Heart right ventricle (tissue), 16 donors: ENCODE results near the gene PNRC1. TPM values are rescaled to one million over a fixed set of nuclear protein-coding genes. Genes with fewer than 3 reads are reported as not detected.

ENCODE experiments used
- ATAC-seq, 8 donors: fragments of 200-7000 bp; cut with Tn5 transposase; one replicate each; pipeline ENCODE4 v1.9.1; 2020; ENCODE audit warnings: mild to moderate bottlenecking in 8 of 8, moderate library complexity in 8 of 8, moderate number of reproducible peaks in 1 of 8
- DNase-seq, 2 donors: peaks; one replicate each; pipeline ENCODE4 v3.0.0-alpha.2; 2020
- H3K27ac ChIP-seq, 10 donors: fragments of 200-600 bp; sonication (generic) in 2 of 10; one replicate each; pipeline versions ENCODE4 v1.5.0 to v1.8.0; 2020 to 2022; ENCODE audit warnings: mild to moderate bottlenecking in 3 of 10
- H3K27me3 ChIP-seq, 7 donors: fragments of 200-600 bp; one replicate each; pipeline ENCODE4 v1.8.0; 2021 to 2022; ENCODE audit warnings: mild to moderate bottlenecking in 2 of 7
- H3K36me3 ChIP-seq, 9 donors: fragments of 200-600 bp; sonication (generic) in 1 of 9; one replicate each; pipeline versions ENCODE4 v1.5.0 to v1.8.0; 2020 to 2022; ENCODE audit warnings: mild to moderate bottlenecking in 2 of 9
- H3K4me1 ChIP-seq, 9 donors: fragments of 200-600 bp; sonication (generic) in 1 of 9; one replicate each; pipeline versions ENCODE4 v1.5.0 to v1.8.0; 2020 to 2022; ENCODE audit warnings: mild to moderate bottlenecking in 4 of 9
- H3K4me3 ChIP-seq, 10 donors: fragments of 200-600 bp; sonication (generic) in 2 of 10; one replicate each; pipeline versions ENCODE4 v1.5.0 to v1.8.0; 2020 to 2022; ENCODE audit warnings: mild to moderate bottlenecking in 7 of 10, moderate library complexity in 2 of 10
- H3K9me3 ChIP-seq, 11 donors: fragments of 200-600 bp in 10 of 11; sonication (generic) in 2 of 11; one replicate each; pipeline versions ENCODE4 v1.5.0 to v1.8.0; 2013 to 2022; ENCODE audit warnings: mild to moderate bottlenecking in 2 of 11, control low read depth in 1 of 11, moderate library complexity in 1 of 11
- CTCF ChIP-seq, 9 donors: fragments of 200-600 bp; sonication (generic) in 2 of 9; IDR thresholded peaks; one replicate each; pipeline versions ENCODE4 v1.5.0 to v1.8.0; 2021 to 2022; ENCODE audit warnings: antibody characterized with exemption in 9 of 9, mild to moderate bottlenecking in 5 of 9, moderate library complexity in 1 of 9
- WGBS, 2 donors: extraction: QIAGEN DNeasy Blood & Tissue Kit; methylation state at CpG; one replicate each; pipeline ENCODE4 v1.1.7; 2013; ENCODE audit warnings: inconsistent platforms in 1 of 2; 5-methylcytosine and 5-hydroxymethylcytosine counted together
- intact Hi-C, 10 donors: fragments of 100-400 bp; cut with DNase I; formaldehyde crosslinking; loops; one replicate each; pipeline versions ENCODE4 v1.11.1 to v1.14.2; 2022
- polyA plus RNA-seq, 2 donors: library from polyadenylated mRNA; stranded (reverse); fragments of 200-250 nt; gene quantifications; one replicate each; pipeline ENCODE4 v1.2.3, GENCODE V29; 2013
- total RNA-seq, 10 donors: library from RNA; stranded (reverse); fragmentation: NEBNext Ultra II Directional in 3 of 10; extraction: Animal tissue kit (Norgen Biotek cat#: 25700) in 3 of 10; gene quantifications; one replicate each; pipeline versions ENCODE4 v1.2.1 to v1.2.4, GENCODE V29; 2021 to 2023
- donor health status: Arrhythmogenic right ventricular cardiomyopathy.
- donor health status: ischemic (EF 13 %, LVEDD 7.1; RV severe dilation, severe dysfunction).
- donor health status: healthy with polysubstance abuse.
- donor health status: DM: no; HTN: yes; CAD: no.
- donor health status: DM: no; HTN: no; CAD: no.
- donor health status: ischemic (EF 25% LVEDD 6.9; RV normal size, moderate dysfunction).
- donor health status: ischemic (EF 25% LVEDD 5.7; RV mildly dilated, moderate dysfunction).
- donor health status: healthy.
- donor health status: DM: yes; HTN: yes; CAD: no.
- donor health status: Ischemic cardiomyopathy.
- donor health status: ischemic (EF 35%, LVEDD 5.7; RV mildly dilated, moderate dysfunction).
- donor health status: nonischemic (EF 11% LVEDD 7.7; RV severe dilation, severe dysfunction).
- donor health status: DM: yes; HTN: yes; CAD: no.
- donor health status: PGD.
- donor health status: ischemic (EF 29% LVEDD 5.4; RV normal size, mild dysfunction).
- donor health status: nonischemic (EF 23%, LVEDD 6.1; RV moderate dilation, normal function).

PNRC1 gene
- total and polyA plus RNA-seq, 12 donors, result 45.5 to 270 (median 207) TPM

GRCh38 chr6:89042664-89043063 lies 37.9 kb upstream of the PNRC1 start:
- Histone ChIP-seq H3K9me3 (peaks cover 0 to 12% (median 6%) of the 10 kb centered on the region in 11 donors), H3K27ac (no peak overlapping the region), H3K27me3 (no peaks in the 10 kb centered on the region), H3K36me3 (no peaks in the 10 kb centered on the region), H3K4me1 (peaks cover 0 to 29% (median 0%) of the 10 kb centered on the region in 9 donors), H3K4me3 (no peak overlapping the region)
- 83 to 91% methylated on average over 3 of the region's 3 CpGs for WGBS, 2 donors
- intact Hi-C loops, result loop anchor here in 1 of 10 donors (10.0 kb wide), 1 partner anchor 268 kb away; no protein-coding TSS in a partner anchor
- TF ChIP-seq CTCF (IDR thresholded peaks at IDR 0.05), result no peak
- ATAC-seq (no peak), DNase-seq (no peak)

- Histone ChIP-seq H3K4me1 (peaks cover 0 to 47% (median 1%) of the 10 kb centered on the region in 9 donors), H3K27me3 (no peaks in the 10 kb centered on the region), H3K4me3 (no peak overlapping the region), H3K27ac (peak overlapping the region in 5 of 10 donors; percentile 16 to 70 (median 28)), H3K9me3 (no peaks in the 10 kb centered on the region), H3K36me3 (no peaks in the 10 kb centered on the region)
- ATAC-seq, result peak in 2 of 8 donors; percentile 19 to 30
- TF ChIP-seq CTCF (IDR thresholded peaks at IDR 0.05), result no peak
- intact Hi-C loops, result loop anchor here in 1 of 10 donors (10.0 kb wide), 1 partner anchor 270 kb away; no protein-coding TSS in a partner anchor
- 82 to 87% methylated on average over 8 of the region's 8 CpGs for WGBS, 2 donors
- DNase-seq, result no peak
Measured at GRCh38 chr6:89044328-89045010, 36.1 kb upstream of the PNRC1 start.

- H3K27ac ChIP-seq, result peak overlapping the region in 7 of 10 donors; percentile 16 to 70 (median 35)
- no peak for TF ChIP-seq CTCF (IDR thresholded peaks at IDR 0.05)
- H3K9me3 ChIP-seq, result no peaks in the 10 kb centered on the region
- 36 to 47% methylated on average over 4 of the region's 4 CpGs for WGBS, 2 donors
- intact Hi-C loops, result loop anchor here in 1 of 10 donors (10.0 kb wide), 1 partner anchor 270 kb away; no protein-coding TSS in a partner anchor
- H3K27me3 ChIP-seq, result no peaks in the 10 kb centered on the region
- no peak overlapping the region for H3K4me3 ChIP-seq
- DNase-seq (peak; percentile 35 to 38), ATAC-seq (peak; percentile 38 to 95 (median 88))
- no peaks in the 10 kb centered on the region for H3K36me3 ChIP-seq
- H3K4me1 ChIP-seq, result peaks cover 0 to 52% (median 4%) of the 10 kb centered on the region in 9 donors
Measured at GRCh38 chr6:89045011-89045387, 35.6 kb upstream of the PNRC1 start.

- intact Hi-C loops, result loop anchor here in 1 of 10 donors (10.0 kb wide), 1 partner anchor 271 kb away; no protein-coding TSS in a partner anchor
Measured at GRCh38 chr6:89045576-89045975, 35.0 kb upstream of the PNRC1 start.

More at GRCh38 chr6:89045576-89045975, 35.0 kb upstream of the PNRC1 start:
- Histone ChIP-seq H3K27ac (peak overlapping the region in 4 of 10 donors; percentile 25 to 70 (median 46)), H3K9me3 (no peaks in the 10 kb centered on the region), H3K27me3 (no peaks in the 10 kb centered on the region), H3K36me3 (no peaks in the 10 kb centered on the region), H3K4me3 (no peak overlapping the region), H3K4me1 (peaks cover 0 to 58% (median 9%) of the 10 kb centered on the region in 9 donors)
- no peak for ATAC-seq
- DNase-seq, result no peak
- 91 to 95% methylated on average over 5 of the region's 5 CpGs for WGBS, 2 donors
- TF ChIP-seq CTCF (IDR thresholded peaks at IDR 0.05), result no peak
